Measurements from ENCODE around the gene CCL21. TPM values are rescaled to one million over a fixed set of nuclear protein-coding genes. Genes with fewer than 3 reads are reported as not detected.

CCL21 gene
- total and polyA plus RNA-seq, 2 of the 13 experiments (the other 11 are each of a cell fraction or from before 2014, with no cell fraction given) = not detected

DNA sequence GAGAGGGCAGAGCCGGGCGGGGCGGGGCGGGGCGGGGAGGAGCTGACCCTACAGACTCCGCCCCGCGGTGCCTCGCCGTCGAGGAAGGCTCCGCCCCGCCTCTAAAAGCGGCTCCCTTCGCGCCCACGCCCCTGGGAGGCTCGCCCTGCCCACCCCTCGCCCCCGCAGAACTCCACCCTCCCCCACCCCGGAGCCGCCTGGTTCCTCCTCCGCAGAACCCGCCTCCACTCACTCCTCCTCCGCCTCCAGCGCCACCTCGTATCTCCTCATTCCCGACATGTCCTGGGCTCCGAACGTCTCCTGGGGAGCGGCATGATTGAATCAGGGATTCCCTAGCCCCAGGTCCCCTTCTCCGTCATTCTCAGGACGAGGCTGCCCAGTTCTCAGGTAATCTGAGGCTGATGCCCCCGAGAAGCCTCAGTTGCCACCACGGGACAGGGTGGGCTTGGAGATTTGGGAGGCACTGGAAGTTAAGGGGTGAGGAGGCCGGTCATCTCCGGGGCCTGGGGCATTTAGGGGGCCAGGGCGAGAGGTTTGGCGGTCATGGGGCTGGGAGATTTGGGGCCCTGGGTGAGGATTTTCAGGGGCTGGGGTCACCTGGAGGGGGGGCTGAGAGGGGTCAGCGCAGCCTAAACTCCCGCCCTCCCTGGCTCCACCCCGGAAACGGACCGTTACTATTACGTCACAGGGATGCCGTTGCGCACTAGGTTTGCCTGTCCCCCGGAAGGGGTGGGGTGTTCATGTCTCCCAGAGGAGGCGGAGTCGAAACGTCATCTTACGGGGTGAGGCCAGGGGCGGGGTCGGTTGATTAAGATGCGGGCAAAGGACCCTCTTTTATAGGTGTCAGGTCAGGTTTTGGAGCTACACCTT is 44.3 kb downstream of the CCL21 start (continued):
- TF ChIP-seq, protein P1, sequence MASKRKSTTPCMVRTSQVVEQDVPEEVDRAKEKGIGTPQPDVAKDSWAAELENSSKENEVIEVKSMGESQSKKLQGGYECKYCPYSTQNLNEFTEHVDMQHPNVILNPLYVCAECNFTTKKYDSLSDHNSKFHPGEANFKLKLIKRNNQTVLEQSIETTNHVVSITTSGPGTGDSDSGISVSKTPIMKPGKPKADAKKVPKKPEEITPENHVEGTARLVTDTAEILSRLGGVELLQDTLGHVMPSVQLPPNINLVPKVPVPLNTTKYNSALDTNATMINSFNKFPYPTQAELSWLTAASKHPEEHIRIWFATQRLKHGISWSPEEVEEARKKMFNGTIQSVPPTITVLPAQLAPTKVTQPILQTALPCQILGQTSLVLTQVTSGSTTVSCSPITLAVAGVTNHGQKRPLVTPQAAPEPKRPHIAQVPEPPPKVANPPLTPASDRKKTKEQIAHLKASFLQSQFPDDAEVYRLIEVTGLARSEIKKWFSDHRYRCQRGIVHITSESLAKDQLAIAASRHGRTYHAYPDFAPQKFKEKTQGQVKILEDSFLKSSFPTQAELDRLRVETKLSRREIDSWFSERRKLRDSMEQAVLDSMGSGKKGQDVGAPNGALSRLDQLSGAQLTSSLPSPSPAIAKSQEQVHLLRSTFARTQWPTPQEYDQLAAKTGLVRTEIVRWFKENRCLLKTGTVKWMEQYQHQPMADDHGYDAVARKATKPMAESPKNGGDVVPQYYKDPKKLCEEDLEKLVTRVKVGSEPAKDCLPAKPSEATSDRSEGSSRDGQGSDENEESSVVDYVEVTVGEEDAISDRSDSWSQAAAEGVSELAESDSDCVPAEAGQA (IDR thresholded peaks at IDR 0.05; ENCODE audit: low read depth) = peak; percentile 82
- TF ChIP-seq, protein P1 (CRISPR knock-in tag; IDR thresholded peaks at IDR 0.05; ENCODE audit: borderline replicate concordance) = no peak
- TF ChIP-seq, protein P2, sequence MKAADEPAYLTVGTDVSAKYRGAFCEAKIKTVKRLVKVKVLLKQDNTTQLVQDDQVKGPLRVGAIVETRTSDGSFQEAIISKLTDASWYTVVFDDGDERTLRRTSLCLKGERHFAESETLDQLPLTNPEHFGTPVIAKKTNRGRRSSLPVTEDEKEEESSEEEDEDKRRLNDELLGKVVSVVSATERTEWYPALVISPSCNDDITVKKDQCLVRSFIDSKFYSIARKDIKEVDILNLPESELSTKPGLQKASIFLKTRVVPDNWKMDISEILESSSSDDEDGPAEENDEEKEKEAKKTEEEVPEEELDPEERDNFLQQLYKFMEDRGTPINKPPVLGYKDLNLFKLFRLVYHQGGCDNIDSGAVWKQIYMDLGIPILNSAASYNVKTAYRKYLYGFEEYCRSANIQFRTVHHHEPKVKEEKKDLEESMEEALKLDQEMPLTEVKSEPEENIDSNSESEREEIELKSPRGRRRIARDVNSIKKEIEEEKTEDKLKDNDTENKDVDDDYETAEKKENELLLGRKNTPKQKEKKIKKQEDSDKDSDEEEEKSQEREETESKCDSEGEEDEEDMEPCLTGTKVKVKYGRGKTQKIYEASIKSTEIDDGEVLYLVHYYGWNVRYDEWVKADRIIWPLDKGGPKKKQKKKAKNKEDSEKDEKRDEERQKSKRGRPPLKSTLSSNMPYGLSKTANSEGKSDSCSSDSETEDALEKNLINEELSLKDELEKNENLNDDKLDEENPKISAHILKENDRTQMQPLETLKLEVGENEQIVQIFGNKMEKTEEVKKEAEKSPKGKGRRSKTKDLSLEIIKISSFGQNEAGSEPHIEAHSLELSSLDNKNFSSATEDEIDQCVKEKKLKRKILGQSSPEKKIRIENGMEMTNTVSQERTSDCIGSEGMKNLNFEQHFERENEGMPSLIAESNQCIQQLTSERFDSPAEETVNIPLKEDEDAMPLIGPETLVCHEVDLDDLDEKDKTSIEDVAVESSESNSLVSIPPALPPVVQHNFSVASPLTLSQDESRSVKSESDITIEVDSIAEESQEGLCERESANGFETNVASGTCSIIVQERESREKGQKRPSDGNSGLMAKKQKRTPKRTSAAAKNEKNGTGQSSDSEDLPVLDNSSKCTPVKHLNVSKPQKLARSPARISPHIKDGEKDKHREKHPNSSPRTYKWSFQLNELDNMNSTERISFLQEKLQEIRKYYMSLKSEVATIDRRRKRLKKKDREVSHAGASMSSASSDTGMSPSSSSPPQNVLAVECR (CRISPR knock-in tag; IDR thresholded peaks at IDR 0.05; ENCODE audit: borderline replicate concordance) = peak; percentile 43; the same call in 1 of the 2 replicates
- TF ChIP-seq, protein P3, sequence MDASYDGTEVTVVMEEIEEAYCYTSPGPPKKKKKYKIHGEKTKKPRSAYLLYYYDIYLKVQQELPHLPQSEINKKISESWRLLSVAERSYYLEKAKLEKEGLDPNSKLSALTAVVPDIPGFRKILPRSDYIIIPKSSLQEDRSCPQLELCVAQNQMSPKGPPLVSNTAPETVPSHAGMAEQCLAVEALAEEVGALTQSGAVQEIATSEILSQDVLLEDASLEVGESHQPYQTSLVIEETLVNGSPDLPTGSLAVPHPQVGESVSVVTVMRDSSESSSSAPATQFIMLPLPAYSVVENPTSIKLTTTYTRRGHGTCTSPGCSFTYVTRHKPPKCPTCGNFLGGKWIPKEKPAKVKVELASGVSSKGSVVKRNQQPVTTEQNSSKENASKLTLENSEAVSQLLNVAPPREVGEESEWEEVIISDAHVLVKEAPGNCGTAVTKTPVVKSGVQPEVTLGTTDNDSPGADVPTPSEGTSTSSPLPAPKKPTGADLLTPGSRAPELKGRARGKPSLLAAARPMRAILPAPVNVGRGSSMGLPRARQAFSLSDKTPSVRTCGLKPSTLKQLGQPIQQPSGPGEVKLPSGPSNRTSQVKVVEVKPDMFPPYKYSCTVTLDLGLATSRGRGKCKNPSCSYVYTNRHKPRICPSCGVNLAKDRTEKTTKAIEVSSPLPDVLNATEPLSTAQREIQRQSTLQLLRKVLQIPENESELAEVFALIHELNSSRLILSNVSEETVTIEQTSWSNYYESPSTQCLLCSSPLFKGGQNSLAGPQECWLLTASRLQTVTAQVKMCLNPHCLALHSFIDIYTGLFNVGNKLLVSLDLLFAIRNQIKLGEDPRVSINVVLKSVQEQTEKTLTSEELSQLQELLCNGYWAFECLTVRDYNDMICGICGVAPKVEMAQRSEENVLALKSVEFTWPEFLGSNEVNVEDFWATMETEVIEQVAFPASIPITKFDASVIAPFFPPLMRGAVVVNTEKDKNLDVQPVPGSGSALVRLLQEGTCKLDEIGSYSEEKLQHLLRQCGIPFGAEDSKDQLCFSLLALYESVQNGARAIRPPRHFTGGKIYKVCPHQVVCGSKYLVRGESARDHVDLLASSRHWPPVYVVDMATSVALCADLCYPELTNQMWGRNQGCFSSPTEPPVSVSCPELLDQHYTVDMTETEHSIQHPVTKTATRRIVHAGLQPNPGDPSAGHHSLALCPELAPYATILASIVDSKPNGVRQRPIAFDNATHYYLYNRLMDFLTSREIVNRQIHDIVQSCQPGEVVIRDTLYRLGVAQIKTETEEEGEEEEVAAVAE (CRISPR knock-in tag; IDR thresholded peaks at IDR 0.05; ENCODE audit: borderline replicate concordance) = no peak
- TF ChIP-seq CREB1 (IDR thresholded peaks at IDR 0.05) (peak; percentile 92), CREB1 (CRISPR knock-in tag; IDR thresholded peaks at IDR 0.05) (peak; percentile 77), CTCF (CRISPR knock-in tag; IDR thresholded peaks at IDR 0.05) (peak; percentile 13; the same call in 1 of the 2 replicates), GABPB1 (CRISPR knock-in tag; IDR thresholded peaks at IDR 0.05) (peak; percentile 89), SP5 (CRISPR knock-in tag; IDR thresholded peaks at IDR 0.05; ENCODE audit: borderline replicate concordance, low read depth) (peak; percentile 28; the same call in 1 of the 2 replicates), KAT8 (CRISPR knock-in tag; IDR thresholded peaks at IDR 0.05) (0 out of 2 replicates have a peak, but pooled peaks have one; percentile 7), BCL6 (CRISPR knock-in tag; IDR thresholded peaks at IDR 0.05) (peak; percentile 19; the same call in 1 of the 2 replicates)
